Endothelial cell of umbilical vein (primary cell): Measurements from ENCODE around the gene STKLD1. TPM values are rescaled to one million over a fixed set of nuclear protein-coding genes. Genes with fewer than 3 reads are reported as not detected.
"Not testable (repeated sequence)": the region's sequence is repeated elsewhere in the genome, so short reads cannot be mapped to it uniquely, and the experiment has no call there.

Experiments used
- BruUV-seq: library from RNA; stranded (reverse); fragments of 400-500 nt; replicated peaks from 2 replicates; lab custom pipeline; 2021; lab: Mats Ljungman, UMichigan
- CTCF ChIA-PET: fragments of 300-600, 350-600 bp; sonication (Branson Sonifier 250); formaldehyde crosslinking; loops from one replicate; lab custom pipeline; 2021; ENCODE audit warnings: antibody characterized with exemption, inconsistent platforms; lab: Charles Lee
- POLR2A ChIA-PET: fragments of 300-600, 350-600 bp; sonication (Branson Sonifier 250); formaldehyde crosslinking; loops from one replicate; lab custom pipeline; 2021; ENCODE audit warnings: antibody characterized with exemption, inconsistent platforms; lab: Charles Lee
- DNase-seq: peaks from one replicate; pipeline ENCODE4 v3.0.0-alpha.2; 2011; ENCODE audit warnings: low read depth, low spot score
- FAIRE-seq: peaks from 2 replicates; lab custom pipeline; 2011; peaks lifted over from hg19 to GRCh38; lab: Jason Lieb, UNC
- H2AFZ ChIP-seq: 2 replicates; pipeline ENCODE4 v1.6.0; 2012; ENCODE audit warnings: low read depth, low read length, control low read depth, inconsistent platforms
- H3K27ac ChIP-seq: 2 replicates; pipeline ENCODE4 v1.5.1; 2011; ENCODE audit warnings: low read depth, mild to moderate bottlenecking, control low read depth, low read length, moderate library complexity; ENCODE audit not compliant: insufficient read depth
- H3K27me3 ChIP-seq, 2 experiments: 2 replicates each; pipeline versions ENCODE4 v1.6.0 to v1.6.1; 2011; ENCODE audit warnings: low read length in 2 of 2, mixed read lengths in 1 of 2; ENCODE audit not compliant: control insufficient read depth in 2 of 2, insufficient read depth in 2 of 2
- H3K36me3 ChIP-seq, 2 experiments: 2 replicates in 1 of 2; 3 replicates in 1 of 2; pipeline ENCODE4 v1.5.1; 2011; ENCODE audit warnings: low read length in 2 of 2, mild to moderate bottlenecking in 1 of 2, moderate library complexity in 1 of 2; ENCODE audit not compliant: control insufficient read depth in 2 of 2, insufficient read depth in 2 of 2; ENCODE audit errors: extremely low read depth in 1 of 2
- H3K4me1 ChIP-seq: 3 replicates; pipeline ENCODE4 v1.5.1; 2011; ENCODE audit warnings: mild to moderate bottlenecking, low read length; ENCODE audit not compliant: control insufficient read depth, insufficient read depth; ENCODE audit errors: extremely low read depth
- H3K4me2 ChIP-seq: 2 replicates; pipeline ENCODE4 v1.6.1; 2011; ENCODE audit warnings: low read length, control low read depth, mixed read lengths; ENCODE audit not compliant: insufficient read depth
- H3K4me3 ChIP-seq, 3 experiments: fragments of 200-600 bp in 1 of 3; sonication (generic), shearing (Covaris generic) in 1 of 3; replicated peaks in 1 of 3; 2 replicates each; pipeline ENCODE4 v1.5.1; 2011 to 2016; ENCODE audit warnings: control low read depth in 3 of 3, low read length in 3 of 3, mild to moderate bottlenecking in 2 of 3, inconsistent platforms in 1 of 3, low read depth in 1 of 3, moderate library complexity in 1 of 3; ENCODE audit not compliant: insufficient read depth in 1 of 3
- H3K79me2 ChIP-seq: 2 replicates; pipeline ENCODE4 v1.6.0; 2012; ENCODE audit warnings: low read length, inconsistent platforms; ENCODE audit not compliant: control insufficient read depth, insufficient read depth
- H3K9ac ChIP-seq: replicated peaks from 2 replicates; pipeline ENCODE3; 2011; ENCODE audit warnings: low read length, control low read depth; ENCODE audit not compliant: insufficient read depth; ENCODE audit errors: extremely low read depth
- H3K9me1 ChIP-seq: replicated peaks from 3 replicates; pipeline ENCODE4 v1.6.0; 2011; ENCODE audit warnings: mild to moderate bottlenecking, low read length; ENCODE audit not compliant: control insufficient read depth, insufficient read depth; ENCODE audit errors: extremely low read depth
- H3K9me3 ChIP-seq: replicated peaks from 2 replicates; pipeline ENCODE4 v1.5.1; 2012; ENCODE audit warnings: low read length, inconsistent platforms; ENCODE audit not compliant: control insufficient read depth, insufficient read depth
- H4K20me1 ChIP-seq: replicated peaks from 2 replicates; pipeline ENCODE3; 2011; ENCODE audit warnings: mild to moderate bottlenecking, low read length; ENCODE audit not compliant: control insufficient read depth, insufficient read depth; ENCODE audit errors: extremely low read depth
- EZH2 ChIP-seq: IDR thresholded peaks from 2 replicates; pipeline ENCODE4 v1.6.1; 2012; ENCODE audit warnings: borderline replicate concordance, low read depth, mild to moderate bottlenecking, moderate library complexity, low read length, inconsistent platforms; ENCODE audit not compliant: severe bottlenecking
- FOS ChIP-seq: IDR thresholded peaks from 2 replicates; pipeline ENCODE4 v1.6.1; 2011; ENCODE audit warnings: mild to moderate bottlenecking, low read length, moderate library complexity, borderline replicate concordance; ENCODE audit not compliant: insufficient read depth
- GATA2 ChIP-seq: IDR thresholded peaks from 2 replicates; pipeline ENCODE4 v1.7.0; 2011; ENCODE audit warnings: low read depth, mild to moderate bottlenecking, moderate library complexity, mixed read lengths, low read length; ENCODE audit not compliant: insufficient read length, insufficient read depth
- JUN ChIP-seq: IDR thresholded peaks from 2 replicates; pipeline ENCODE4 v1.6.1; 2011; ENCODE audit warnings: borderline replicate concordance, low read depth; ENCODE audit not compliant: insufficient read length, insufficient read depth
- MYC ChIP-seq: IDR thresholded peaks from one replicate; pipeline ENCODE4 v1.6.1; 2011; ENCODE audit warnings: mild to moderate bottlenecking, low read depth, low read length
- POLR2A ChIP-seq: IDR thresholded peaks from 2 replicates; pipeline ENCODE4 v1.6.1; 2012; ENCODE audit warnings: low read depth, mild to moderate bottlenecking, control low read depth, low read length
- POLR2AphosphoS5 ChIP-seq: IDR thresholded peaks from 2 replicates; pipeline ENCODE4 v1.6.1; 2012; ENCODE audit warnings: low read depth, mild to moderate bottlenecking, control low read depth, low read length, moderate library complexity; ENCODE audit not compliant: insufficient read depth
- dilution Hi-C: fragments of 300-500 bp; cut with MboI; formaldehyde crosslinking; loops from one replicate; pipeline ENCODE4 v1.15.0; 2019; ENCODE audit warnings: low sequenced_read_pairs; ENCODE audit not compliant: extremely low pct_ligation_motif_present
- intact Hi-C: fragments of 100-400 bp; cut with micrococcal nuclease; formaldehyde crosslinking; loops from one replicate; pipeline ENCODE4 v1.10.0; 2022
- polyA plus RNA-seq, 4 experiments: library from polyadenylated mRNA; depleted of rRNA in 3 of 4; stranded (reverse) in 3 of 4; unstranded in 1 of 4; fragments of >200 nt; gene quantifications; 2 replicates each; pipeline versions ENCODE4 v1.2.1 to v1.2.3, GENCODE V29; 2011 to 2012; ENCODE audit warnings: missing spikeins in 1 of 4
- total RNA-seq: library from RNA; stranded (reverse); gene quantifications from 2 replicates; pipeline ENCODE4 v1.2.3, GENCODE V29; 2021
- TF ChIP-seq, protein P1 (sequence below): IDR thresholded peaks from 2 replicates; pipeline ENCODE4 v1.6.1; 2011; ENCODE audit not compliant: insufficient read depth, insufficient read length
- TF ChIP-seq, protein P2 (sequence below), 2 donors: IDR thresholded peaks; 1 replicate in 1 of 2; 2 replicates in 1 of 2; pipeline ENCODE4 v1.5.1; 2011; ENCODE audit warnings: low read length in 2 of 2, mild to moderate bottlenecking in 2 of 2, moderate library complexity in 2 of 2, control low read depth in 1 of 2, inconsistent platforms in 1 of 2, low read depth in 1 of 2; ENCODE audit not compliant: insufficient read depth in 1 of 2; ENCODE audit errors: extremely low read depth in 1 of 2

Gene STKLD1
- total and polyA plus RNA-seq, 2 donors (not counting 3 experiments of a cell fraction or from before 2014, with no cell fraction given): 0.29 to 0.77 TPM

DNA sequence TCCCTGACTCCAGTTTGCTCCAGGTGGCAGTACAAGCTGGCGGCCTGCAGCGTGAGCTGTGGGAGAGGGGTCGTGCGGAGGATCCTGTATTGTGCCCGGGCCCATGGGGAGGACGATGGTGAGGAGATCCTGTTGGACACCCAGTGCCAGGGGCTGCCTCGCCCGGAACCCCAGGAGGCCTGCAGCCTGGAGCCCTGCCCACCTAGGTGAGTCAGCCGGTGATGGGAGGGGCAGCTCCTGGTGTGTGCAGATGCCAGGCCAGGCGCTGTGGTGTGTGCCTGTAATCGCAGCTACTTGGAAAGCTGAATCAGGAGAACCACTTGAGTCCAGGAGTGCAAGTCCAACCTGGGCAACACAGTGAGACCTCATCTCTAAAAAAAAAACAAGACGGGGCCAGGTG lies 73.6 kb downstream of the STKLD1 start:
- H3K4me3 ChIP-seq: no peak overlapping the region
- H3K4me2 ChIP-seq: no peak overlapping the region
- DNase-seq (no peak), FAIRE-seq (no peak)
- H2AFZ ChIP-seq: no peak overlapping the region
- H3K36me3 ChIP-seq: no peaks in the 10 kb centered on the region
- H3K27ac ChIP-seq: no peak overlapping the region
- no peak for TF ChIP-seq JUN
- TF ChIP-seq GATA2: no peak
- no peak for TF ChIP-seq EZH2
- TF ChIP-seq POLR2AphosphoS5: no peak
- no peak for TF ChIP-seq MYC
- TF ChIP-seq, protein P1, sequence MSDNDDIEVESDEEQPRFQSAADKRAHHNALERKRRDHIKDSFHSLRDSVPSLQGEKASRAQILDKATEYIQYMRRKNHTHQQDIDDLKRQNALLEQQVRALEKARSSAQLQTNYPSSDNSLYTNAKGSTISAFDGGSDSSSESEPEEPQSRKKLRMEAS: no peak
- TF ChIP-seq FOS: no peak
- no peak for TF ChIP-seq POLR2A
- TF ChIP-seq, protein P2, sequence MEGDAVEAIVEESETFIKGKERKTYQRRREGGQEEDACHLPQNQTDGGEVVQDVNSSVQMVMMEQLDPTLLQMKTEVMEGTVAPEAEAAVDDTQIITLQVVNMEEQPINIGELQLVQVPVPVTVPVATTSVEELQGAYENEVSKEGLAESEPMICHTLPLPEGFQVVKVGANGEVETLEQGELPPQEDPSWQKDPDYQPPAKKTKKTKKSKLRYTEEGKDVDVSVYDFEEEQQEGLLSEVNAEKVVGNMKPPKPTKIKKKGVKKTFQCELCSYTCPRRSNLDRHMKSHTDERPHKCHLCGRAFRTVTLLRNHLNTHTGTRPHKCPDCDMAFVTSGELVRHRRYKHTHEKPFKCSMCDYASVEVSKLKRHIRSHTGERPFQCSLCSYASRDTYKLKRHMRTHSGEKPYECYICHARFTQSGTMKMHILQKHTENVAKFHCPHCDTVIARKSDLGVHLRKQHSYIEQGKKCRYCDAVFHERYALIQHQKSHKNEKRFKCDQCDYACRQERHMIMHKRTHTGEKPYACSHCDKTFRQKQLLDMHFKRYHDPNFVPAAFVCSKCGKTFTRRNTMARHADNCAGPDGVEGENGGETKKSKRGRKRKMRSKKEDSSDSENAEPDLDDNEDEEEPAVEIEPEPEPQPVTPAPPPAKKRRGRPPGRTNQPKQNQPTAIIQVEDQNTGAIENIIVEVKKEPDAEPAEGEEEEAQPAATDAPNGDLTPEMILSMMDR (IDR thresholded peaks at IDR 0.05; ENCODE audit: extremely low read depth in 1 of 2, insufficient read depth in 1 of 2, low read depth in 1 of 2, low read length in 2 of 2): no peak
- H4K20me1 ChIP-seq: no peaks in the 10 kb centered on the region
- dilution Hi-C loops: no loop called here
- no peaks in the 10 kb centered on the region for H3K9me3 ChIP-seq
- ChIA-PET CTCF (no interaction called here), POLR2A (no interaction called here)
- H3K4me1 ChIP-seq: no peaks in the 10 kb centered on the region
- H3K9me1 ChIP-seq: no peaks in the 10 kb centered on the region
- intact Hi-C loops: no loop called here
- no peaks in the 10 kb centered on the region for H3K27me3 ChIP-seq
- no peak overlapping the region for H3K9ac ChIP-seq
- BruUV-seq: no TSS peak
- H3K79me2 ChIP-seq: no peaks in the 10 kb centered on the region

DNA sequence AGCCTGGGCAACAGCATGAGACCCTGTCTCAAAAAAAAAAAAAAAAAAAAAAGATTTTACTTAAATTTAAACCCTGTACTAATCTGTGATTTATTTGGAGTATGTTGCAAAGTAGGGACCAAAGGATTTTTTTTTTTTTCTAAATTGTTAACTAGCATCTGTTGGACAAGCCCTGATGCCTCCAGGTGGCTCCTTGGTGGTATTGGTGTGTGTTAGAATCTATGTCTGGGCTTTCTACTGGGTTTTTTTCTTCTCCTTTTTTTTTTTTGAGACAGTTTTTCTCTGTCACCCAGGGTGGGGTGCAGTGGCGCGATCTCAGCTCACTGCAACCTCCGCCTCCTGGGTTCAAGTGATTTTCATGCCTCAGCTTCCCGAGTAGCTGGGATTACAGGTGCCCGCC lies 75.7 kb downstream of the STKLD1 start:
- H3K4me2 ChIP-seq, H3K27ac ChIP-seq, H3K4me3 ChIP-seq, H2AFZ ChIP-seq, H3K4me1 ChIP-seq, CTCF ChIA-PET, H3K79me2 ChIP-seq, POLR2A ChIA-PET, BruUV-seq, H3K9ac ChIP-seq, intact Hi-C loops, H3K36me3 ChIP-seq, H4K20me1 ChIP-seq, DNase-seq, dilution Hi-C loops, H3K9me1 ChIP-seq, H3K9me3 ChIP-seq, FAIRE-seq, H3K27me3 ChIP-seq: not testable (repeated sequence)
